HG03460 (cell line): ENCODE data around the gene TMIGD3.
A peak's percentile ranks its signal among the peaks of the same experiment; 100 is the strongest.

ENCODE experiments used
- ATAC-seq: cut with Tn5 transposase; IDR thresholded peaks from one replicate; pipeline ENCODE4 v1.9.1; 2021; ENCODE audit not compliant: unreplicated experiment

Gene TMIGD3

GRCh38 chr1:111476214-111476613, 27.2 kb downstream of the TMIGD3 start:
- ATAC-seq: no peak

GRCh38 chr1:111475701-111476100, 27.7 kb downstream of the TMIGD3 start:
- peak; percentile 39 for ATAC-seq

- no peak for ATAC-seq
Measured at GRCh38 chr1:111474521-111474920, 28.9 kb downstream of the TMIGD3 start.

DNA sequence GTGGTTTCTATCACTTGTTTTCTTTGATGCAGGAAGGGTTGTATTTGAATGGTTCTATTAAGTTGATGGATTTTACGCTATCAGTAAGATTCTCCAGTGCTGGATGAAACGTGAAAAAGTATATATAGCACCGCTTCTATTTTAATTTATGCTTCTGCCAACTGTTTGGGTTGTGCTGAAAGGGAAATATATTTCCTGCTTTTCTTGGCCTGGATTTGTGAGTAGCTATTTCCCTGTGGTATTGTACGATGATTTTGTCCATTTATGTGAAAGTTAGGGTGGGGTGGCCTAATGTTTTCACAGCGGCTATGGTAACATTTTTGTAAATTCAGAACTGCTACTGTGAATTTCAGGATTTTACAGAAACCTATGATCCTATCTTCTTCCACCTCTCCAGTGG, 29.3 kb downstream of the TMIGD3 start:
- ATAC-seq: no peak

- ATAC-seq: no peak
Measured at GRCh38 chr1:111471538-111471937, 31.9 kb downstream of the TMIGD3 start.

DNA sequence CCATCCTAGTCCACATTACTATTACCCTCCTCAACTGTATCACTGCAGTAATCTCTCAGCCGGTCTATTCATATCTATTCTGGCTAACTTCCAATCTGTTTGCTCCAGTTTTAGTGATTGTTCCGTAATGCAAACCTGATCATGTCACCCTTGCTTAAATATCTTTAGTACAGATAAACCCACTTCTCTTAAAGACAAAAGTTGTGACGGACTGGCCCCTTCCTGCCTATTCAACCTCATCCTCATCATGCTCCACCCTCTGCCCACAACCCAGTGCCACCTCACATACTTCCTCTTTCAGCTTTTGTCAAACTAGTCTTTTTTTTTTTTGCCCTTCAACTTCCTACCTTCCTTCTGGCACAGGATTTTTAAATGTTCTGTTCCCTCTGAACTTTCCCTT, 32.4 kb downstream of the TMIGD3 start:
- peak; percentile 75 for ATAC-seq

DNA sequence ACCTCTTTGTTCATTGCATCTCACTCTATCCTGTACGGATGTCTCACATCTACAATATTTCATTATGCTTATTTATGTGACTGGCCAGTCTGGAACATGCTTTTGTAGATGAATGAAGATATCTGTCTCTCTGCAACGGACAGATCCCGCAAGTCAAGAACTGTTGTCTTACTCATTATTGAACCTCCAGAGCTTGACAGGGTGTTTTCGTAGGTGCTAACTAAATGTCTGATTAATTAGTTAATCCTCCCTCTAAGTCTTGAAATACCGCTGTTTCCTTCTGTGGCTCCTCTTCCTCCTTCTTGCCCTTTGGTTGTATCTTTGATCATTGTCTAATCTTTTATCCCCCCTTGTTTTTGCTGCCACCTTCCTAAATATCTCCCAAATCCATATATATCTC, 32.8 kb downstream of the TMIGD3 start:
- no peak for ATAC-seq

DNA sequence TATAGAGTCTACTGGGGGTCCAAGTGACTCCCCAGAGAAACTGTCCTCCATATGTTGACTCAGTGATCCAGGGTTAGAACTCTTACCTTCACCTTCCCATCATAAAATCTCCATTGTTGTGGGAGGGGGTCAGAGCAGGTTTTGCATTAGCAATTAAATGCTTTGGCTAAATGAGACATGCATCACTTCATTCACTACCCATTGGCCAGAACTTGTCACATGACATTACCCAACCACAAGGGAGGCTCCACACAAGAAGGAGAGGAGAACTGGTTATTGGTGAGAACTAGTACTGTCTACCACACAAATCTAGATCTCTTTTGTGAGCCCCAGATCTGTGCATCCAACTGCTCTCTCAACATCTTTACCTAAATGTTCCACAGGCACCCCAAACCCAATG, 33.9 kb downstream of the TMIGD3 start:
- ATAC-seq: no peak

GRCh38 chr1:111468717-111469100, 34.7 kb downstream of the TMIGD3 start:
- no peak for ATAC-seq

GRCh38 chr1:111467865-111468716, 35.3 kb downstream of the TMIGD3 start:
- ATAC-seq: no peak

- ATAC-seq: no peak
Measured at GRCh38 chr1:111466480-111466879, 37.0 kb downstream of the TMIGD3 start.

DNA sequence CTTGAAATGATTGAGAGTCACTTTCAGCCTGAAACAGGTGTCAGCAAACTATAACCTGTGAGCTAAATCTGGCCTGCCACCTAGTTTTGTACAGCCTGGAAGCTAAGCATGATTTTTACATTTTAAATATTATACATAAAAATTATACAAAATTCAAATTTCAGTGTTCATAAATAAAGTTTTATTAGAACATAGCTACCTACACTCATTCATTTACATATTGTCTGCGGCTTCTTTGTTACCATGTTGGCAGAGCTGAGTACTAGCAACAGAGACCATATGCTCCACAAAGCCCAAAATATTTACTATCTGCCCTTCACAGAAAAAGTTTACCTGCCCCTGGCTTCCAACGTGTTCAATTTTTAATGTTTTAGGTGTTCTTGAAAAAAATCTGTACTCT, 37.7 kb downstream of the TMIGD3 start:
- ATAC-seq: no peak

DNA sequence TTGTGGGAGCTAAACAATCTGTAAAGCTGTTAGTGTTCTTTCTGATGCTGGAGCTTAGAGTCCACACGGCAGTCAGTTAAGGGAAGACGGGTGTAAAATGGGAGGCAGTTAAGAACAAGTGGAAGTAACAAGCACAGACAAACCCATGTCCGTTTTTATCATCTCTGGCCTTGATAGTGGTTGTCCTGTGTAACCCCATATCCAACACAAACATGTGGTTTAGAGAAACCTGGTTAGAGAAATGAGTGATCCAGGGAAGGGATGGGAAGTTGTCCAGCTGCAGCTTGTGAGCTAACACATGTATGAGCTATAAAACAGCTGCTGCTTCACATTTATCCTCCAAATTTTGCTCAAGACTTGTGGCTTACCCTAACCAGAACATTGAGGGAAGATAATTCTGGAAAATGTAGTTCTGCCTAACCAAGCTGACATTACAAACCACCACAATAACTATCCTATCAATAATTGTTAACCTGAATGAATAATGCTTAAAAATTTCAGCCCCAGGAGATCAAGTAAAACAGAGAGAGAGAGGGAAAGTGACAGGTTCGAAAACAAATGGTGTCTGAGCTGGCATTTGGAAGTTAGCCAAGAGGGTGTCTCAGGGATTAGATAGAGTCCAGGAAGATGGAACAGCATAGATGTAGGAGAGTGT, 40.3 kb downstream of the TMIGD3 start:
- no peak for ATAC-seq

DNA sequence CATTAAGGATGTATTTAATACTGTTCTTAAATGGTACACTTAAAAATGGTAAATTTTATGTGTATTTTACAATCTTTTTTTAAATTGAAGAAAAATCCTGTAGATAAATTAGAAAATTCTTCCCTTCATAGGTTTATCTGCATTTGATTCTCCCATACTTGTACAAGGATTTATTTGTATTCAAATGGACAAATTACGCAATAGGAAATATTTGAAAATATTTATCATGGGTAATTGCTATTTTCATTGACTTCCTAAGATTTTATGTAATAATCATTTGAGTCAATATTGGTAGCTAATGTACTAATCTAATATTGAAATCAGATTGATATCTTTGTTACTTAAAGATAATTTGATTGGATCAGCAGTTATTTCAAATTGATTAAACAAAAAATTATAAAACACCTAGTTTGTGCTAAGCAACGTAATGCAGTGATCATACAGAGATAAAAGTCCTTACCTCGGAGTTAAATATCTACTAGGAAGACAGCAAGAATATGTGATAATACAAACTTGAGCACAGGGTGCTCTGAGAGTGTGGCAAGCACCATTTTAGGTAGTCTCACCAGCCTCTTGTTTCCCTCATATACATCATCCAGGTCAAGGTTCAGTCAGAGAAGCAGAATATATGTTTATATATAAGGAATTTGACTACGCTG, 40.9 kb downstream of the TMIGD3 start:
- ATAC-seq: no peak

DNA sequence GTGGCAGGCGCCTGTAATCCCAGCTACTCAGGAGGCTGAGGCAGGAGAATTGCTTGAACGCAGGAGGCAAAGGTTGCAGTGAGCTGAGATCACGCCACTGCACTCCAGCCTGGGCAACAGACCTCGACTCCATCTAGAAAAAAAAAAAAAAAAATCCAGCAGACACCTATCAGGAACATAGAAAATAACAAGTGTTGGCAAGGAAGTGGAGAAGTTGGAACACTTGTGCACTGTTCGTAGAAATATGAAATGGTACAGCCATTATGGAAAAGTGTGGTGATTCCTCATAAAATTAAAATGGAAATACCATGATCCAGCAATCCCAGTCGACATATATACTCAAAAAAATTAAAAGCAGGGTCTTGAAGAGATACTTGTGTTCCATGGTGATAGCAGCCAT, 41.7 kb downstream of the TMIGD3 start:
- no peak for ATAC-seq

GRCh38 chr1:111455642-111456031, 47.8 kb downstream of the TMIGD3 start:
- no peak for ATAC-seq

GRCh38 chr1:111454859-111455641, 48.4 kb downstream of the TMIGD3 start:
- ATAC-seq: no peak

DNA sequence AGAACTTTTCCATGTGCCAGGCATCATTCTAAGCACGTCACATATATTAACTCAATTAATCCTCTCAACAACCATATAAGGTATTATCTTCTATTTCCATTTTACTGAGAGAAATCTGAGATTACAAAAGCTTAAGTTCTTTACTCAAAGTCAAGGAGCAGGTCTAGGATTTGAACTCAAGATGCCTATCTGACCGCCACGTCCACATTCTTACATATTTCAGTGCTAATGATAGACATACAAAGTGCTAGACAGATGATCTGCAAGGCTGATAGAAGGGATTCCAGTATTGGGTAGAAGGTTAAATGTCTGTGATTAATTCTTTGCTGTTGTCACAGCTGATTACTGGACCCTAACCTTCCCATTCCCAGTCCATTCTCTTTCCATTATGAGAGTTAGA, 49.7 kb downstream of the TMIGD3 start:
- no peak for ATAC-seq

GRCh38 chr1:111452581-111452980, 50.9 kb downstream of the TMIGD3 start:
- ATAC-seq: no peak

DNA sequence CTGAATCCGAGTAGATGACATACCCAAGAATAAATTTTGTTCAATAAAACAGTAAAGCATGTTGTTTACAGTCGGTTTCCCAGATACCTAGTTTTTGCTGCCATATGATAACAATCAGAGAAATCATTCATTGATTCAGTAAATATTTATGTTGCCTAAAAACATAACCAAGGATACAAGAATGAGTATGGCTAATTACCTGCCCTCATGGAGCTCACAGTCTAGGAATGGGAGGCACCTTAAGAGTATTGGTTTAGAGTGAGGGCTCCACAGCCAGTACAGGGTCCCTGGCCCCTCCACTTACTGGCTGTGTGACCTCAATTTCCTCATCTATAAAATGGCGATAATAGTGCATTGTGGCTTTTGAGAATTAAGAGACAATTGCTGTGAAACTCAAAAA, 53.2 kb downstream of the TMIGD3 start:
- ATAC-seq: no peak

DNA sequence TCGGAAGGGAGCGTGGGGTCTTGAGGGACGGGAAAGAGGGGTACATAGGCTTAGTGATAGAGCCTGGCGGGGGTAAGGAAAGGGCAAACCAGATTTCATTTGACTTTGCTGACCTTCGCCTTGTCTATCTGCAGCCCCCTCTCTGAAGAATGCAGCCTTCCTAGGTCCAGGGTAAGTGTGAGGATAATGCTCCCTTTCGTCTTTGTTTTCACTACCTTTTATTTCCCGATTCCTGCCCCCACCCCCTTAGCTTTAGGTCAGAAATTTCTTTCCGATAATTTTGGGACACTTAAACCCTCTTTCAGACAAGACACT, 53.8 kb downstream of the TMIGD3 start:
- ATAC-seq: no peak
